Tibial artery (tissue), 4 donors: ENCODE results near the gene SPOCK2.

Experiments
- DNase-seq, 2 donors: peaks; one replicate each; pipeline ENCODE4 v3.0.0-alpha.2; 2019
- H3K27ac ChIP-seq, 2 donors: fragments of 200-600 bp; sonication (generic) in 1 of 2; 1 replicate in 1 of 2; 2 replicates in 1 of 2; pipeline ENCODE4 v1.5.1; 2018 to 2019; ENCODE audit warnings: mild to moderate bottlenecking in 1 of 2
- H3K27me3 ChIP-seq, 2 donors: fragments of 200-600 bp; sonication (generic) in 1 of 2; one replicate each; pipeline versions ENCODE4 v1.5.1 to v1.6.0; 2016 to 2019
- H3K36me3 ChIP-seq, 3 donors: fragments of 200-600 bp; sonication (generic) in 2 of 3; one replicate each; pipeline ENCODE4 v1.5.1; 2016 to 2019; ENCODE audit warnings: mild to moderate bottlenecking in 2 of 3
- H3K4me1 ChIP-seq, 4 donors: fragments of 200-600 bp; sonication (generic) in 2 of 4; 1 replicate in 3 of 4; 2 replicates in 1 of 4; pipeline ENCODE4 v1.5.1; 2016 to 2019
- H3K4me3 ChIP-seq, 2 donors: fragments of 200-600 bp; sonication (generic) in 1 of 2; 1 replicate in 1 of 2; 2 replicates in 1 of 2; pipeline ENCODE4 v1.5.1; 2018 to 2019; ENCODE audit warnings: mild to moderate bottlenecking in 2 of 2
- H3K9me3 ChIP-seq, 3 donors: fragments of 200-600 bp; sonication (generic) in 1 of 3; one replicate each; pipeline ENCODE4 v1.5.1; 2016 to 2019
- intact Hi-C: fragments of 100-400 bp; cut with DNase I; formaldehyde crosslinking; loops from one replicate; pipeline ENCODE4 v1.15.0; 2023; ENCODE audit warnings: low total_unique reads
- TF ChIP-seq, protein P1 (sequence below), 2 experiments: fragments of 200-600 bp in 1 of 2; fragments of 450-650 bp in 1 of 2; IDR thresholded peaks; one replicate each; pipeline ENCODE4 v1.5.1; 2017 to 2019; ENCODE audit warnings: antibody characterized with exemption in 2 of 2, mild to moderate bottlenecking in 1 of 2, moderate library complexity in 1 of 2

SPOCK2 gene

DNA sequence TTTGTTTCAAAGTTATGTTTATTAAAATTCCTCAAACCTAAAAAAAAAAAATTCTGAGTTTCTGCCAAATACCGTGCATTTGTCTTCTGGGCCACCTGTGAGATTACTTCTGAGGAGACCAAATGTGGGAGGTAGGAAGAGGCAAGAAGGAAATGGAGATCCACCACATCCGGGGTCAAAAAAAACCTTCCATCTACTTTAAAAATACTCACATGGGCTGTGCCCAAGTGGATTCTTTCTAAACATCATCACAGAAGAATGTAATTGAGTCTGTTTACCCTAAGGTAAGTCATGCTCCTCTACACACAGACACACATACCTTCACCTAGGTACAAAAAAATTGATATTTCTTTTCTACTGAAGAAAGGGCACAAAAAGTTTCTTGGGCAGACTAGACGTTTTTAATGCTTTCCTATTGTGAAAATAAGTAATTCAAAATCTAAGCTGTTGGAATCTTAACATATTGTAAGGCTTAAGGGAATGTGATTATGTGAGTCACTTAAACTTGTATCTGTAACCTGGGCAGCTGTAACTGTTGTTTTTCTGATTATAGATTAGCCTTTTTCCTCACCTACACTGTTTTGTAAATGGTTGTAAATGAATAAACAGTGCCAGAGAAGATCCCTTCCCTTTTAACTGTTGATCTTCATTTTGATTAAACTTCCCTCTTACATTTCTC is 19.1 kb upstream of the SPOCK2 start:
- H3K36me3 ChIP-seq, result peaks cover 0 to 7% (median 3%) of the 10 kb centered on the region in 3 donors
- peaks cover 0 to 6% (median 0%) of the 10 kb centered on the region in 4 donors for H3K4me1 ChIP-seq
- TF ChIP-seq, protein P1, sequence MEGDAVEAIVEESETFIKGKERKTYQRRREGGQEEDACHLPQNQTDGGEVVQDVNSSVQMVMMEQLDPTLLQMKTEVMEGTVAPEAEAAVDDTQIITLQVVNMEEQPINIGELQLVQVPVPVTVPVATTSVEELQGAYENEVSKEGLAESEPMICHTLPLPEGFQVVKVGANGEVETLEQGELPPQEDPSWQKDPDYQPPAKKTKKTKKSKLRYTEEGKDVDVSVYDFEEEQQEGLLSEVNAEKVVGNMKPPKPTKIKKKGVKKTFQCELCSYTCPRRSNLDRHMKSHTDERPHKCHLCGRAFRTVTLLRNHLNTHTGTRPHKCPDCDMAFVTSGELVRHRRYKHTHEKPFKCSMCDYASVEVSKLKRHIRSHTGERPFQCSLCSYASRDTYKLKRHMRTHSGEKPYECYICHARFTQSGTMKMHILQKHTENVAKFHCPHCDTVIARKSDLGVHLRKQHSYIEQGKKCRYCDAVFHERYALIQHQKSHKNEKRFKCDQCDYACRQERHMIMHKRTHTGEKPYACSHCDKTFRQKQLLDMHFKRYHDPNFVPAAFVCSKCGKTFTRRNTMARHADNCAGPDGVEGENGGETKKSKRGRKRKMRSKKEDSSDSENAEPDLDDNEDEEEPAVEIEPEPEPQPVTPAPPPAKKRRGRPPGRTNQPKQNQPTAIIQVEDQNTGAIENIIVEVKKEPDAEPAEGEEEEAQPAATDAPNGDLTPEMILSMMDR (IDR thresholded peaks at IDR 0.05), result no peak
- no peak overlapping the region for H3K4me3 ChIP-seq
- DNase-seq, result no peak
- no peaks in the 10 kb centered on the region for H3K27me3 ChIP-seq
- no peaks in the 10 kb centered on the region for H3K9me3 ChIP-seq
- intact Hi-C loops, result no loop called here
- H3K27ac ChIP-seq, result no peak overlapping the region

DNA sequence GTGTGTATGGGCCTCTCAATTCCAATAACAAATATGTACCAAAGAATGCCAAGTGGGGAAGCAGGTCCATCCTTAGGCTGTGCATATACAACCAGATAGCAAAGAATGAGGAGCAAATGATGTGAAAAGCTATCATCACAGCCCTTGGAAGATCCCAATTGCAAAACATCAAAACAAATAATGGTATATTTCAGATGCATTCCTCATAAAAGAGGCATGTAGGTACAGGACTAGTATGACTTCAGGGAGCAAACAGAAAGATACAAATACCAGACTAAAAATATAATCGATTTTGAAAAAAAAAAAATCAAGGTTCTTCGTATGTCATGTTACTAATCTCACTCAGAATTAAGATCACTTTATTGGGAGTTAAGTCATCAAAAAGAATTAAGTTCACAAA is 18.5 kb upstream of the SPOCK2 start:
- peaks cover 0 to 13% (median 8%) of the 10 kb centered on the region in 3 donors for H3K36me3 ChIP-seq
- H3K4me1 ChIP-seq, result peaks cover 0 to 6% (median 0%) of the 10 kb centered on the region in 4 donors
- TF ChIP-seq, protein P1 (IDR thresholded peaks at IDR 0.05), result no peak
- H3K27ac ChIP-seq, result no peak overlapping the region
- H3K9me3 ChIP-seq, result no peaks in the 10 kb centered on the region
- DNase-seq, result no peak
- H3K27me3 ChIP-seq, result no peaks in the 10 kb centered on the region
- intact Hi-C loops, result no loop called here
- no peak overlapping the region for H3K4me3 ChIP-seq

DNA sequence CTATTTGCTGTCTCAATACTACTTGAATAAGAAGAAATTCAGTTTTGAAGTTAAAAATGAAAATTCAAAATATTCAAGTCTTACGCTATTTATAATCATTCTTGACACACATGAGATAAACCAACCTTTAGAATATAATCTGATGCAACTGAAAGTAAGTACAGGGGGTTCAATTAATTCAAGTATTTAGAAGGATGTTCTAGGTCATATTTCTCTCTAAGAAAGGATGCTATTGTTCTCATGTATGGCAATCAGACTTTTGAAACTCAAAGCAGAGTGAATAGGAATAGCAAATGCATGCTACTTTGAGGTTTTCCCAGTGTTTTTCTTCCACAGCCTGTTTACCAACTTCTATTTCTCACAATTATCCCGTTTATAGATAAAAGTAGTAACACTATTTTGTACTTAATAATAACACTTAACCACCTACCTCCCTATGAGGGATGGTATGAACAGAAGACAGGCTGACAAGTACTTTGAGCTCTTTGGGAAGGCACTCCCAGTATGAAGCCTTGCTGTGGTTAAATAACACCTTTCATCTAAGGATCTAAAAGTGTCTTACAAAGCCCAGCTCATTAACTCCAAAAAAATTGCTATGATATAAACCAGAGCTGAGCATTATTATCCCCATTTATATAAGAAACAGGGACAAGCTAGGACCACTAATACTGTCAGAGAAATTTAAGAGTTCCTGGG is 18.0 kb upstream of the SPOCK2 start:
- Histone ChIP-seq H3K9me3 (no peaks in the 10 kb centered on the region), H3K27ac (no peak overlapping the region), H3K4me1 (peaks cover 0 to 6% (median 0%) of the 10 kb centered on the region in 4 donors), H3K27me3 (no peaks in the 10 kb centered on the region), H3K36me3 (peaks cover 0 to 18% (median 11%) of the 10 kb centered on the region in 3 donors), H3K4me3 (no peak overlapping the region)
- intact Hi-C loops, result no loop called here
- DNase-seq, result no peak
- TF ChIP-seq, protein P1 (IDR thresholded peaks at IDR 0.05), result no peak

DNA sequence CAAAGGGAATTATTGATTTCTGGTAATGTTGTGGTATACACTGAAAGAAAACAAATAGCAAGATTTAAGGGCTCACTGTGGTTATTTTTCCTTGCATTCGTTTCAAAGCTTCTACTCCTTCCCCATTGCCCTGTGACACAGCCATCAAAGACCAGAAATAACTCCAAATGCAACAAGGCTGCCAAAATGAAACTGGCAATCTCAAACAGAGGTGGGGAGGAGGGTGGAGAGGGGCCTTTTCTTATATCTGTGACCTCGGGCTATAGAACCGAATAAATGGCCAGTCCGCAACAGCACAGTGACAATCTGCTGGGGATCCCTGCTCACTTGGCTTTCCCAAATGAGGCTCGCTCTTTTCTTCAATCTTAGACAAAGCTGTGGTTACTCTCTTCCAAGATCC is 17.4 kb upstream of the SPOCK2 start:
- intact Hi-C loops, result no loop called here
- TF ChIP-seq, protein P1 (IDR thresholded peaks at IDR 0.05), result no peak
- no peak overlapping the region for H3K27ac ChIP-seq

DNA sequence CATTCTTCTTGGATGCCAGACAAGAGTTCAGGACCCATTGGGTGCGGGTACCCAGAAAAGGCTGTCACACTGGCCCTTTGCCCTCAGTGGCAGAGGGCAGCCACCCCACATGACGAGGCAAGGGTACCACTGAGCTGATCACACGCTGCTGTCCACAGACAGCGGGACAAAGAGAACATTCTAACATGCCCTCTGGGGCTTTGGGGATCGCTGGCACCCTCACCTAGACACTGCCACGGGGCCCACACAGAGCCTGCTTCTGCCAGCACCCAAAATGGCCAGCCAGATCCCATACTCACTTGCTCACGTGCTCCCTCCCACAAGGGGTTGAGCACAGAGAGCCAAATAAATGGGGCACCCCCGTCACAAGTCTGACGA is 16.7 kb upstream of the SPOCK2 start:
- H3K4me3 ChIP-seq, result no peak overlapping the region
- DNase-seq, result no peak
- H3K4me1 ChIP-seq, result peaks cover 0 to 6% (median 0%) of the 10 kb centered on the region in 4 donors
- intact Hi-C loops, result no loop called here
- TF ChIP-seq, protein P1 (IDR thresholded peaks at IDR 0.05), result no peak
- peaks cover 0 to 31% (median 16%) of the 10 kb centered on the region in 3 donors for H3K36me3 ChIP-seq
- no peaks in the 10 kb centered on the region for H3K27me3 ChIP-seq
- no peak overlapping the region for H3K27ac ChIP-seq
- H3K9me3 ChIP-seq, result no peaks in the 10 kb centered on the region

More for the DNA sequence above, 17.4 kb upstream of the SPOCK2 start:
- DNase-seq, result no peak
- Histone ChIP-seq H3K9me3 (no peaks in the 10 kb centered on the region), H3K36me3 (peaks cover 0 to 24% (median 16%) of the 10 kb centered on the region in 3 donors), H3K4me1 (peaks cover 0 to 6% (median 0%) of the 10 kb centered on the region in 4 donors), H3K4me3 (no peak overlapping the region), H3K27me3 (no peaks in the 10 kb centered on the region)
